ENCODE results near the gene ABCF2. TPM values are rescaled to one million over a fixed set of nuclear protein-coding genes. Genes with fewer than 3 reads are reported as not detected.
A peak's percentile ranks its signal among the peaks of the same experiment; 100 is the strongest.

Gene ABCF2
- total RNA-seq, 2 donors from 2014 or later: 43.3 to 48.9 TPM

DNA sequence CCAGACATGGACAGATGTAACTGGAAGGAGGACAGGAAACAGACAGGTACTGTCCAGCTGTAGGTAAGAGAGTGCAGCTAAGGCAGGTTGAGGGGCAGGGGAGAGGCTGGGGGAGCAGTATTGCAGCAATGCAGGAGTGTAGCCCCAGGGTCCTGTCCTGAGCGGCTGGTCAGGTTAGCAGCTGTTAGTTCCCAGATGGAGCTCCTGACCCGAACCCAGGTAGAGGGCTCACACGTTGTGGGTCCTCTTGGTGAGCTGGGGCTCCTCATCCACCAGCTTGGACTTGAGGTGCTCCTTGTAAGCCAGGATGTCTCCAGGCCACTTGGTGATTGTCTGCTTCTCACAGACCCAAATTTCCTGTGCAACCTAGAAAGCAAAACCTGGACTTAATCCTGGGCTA lies 13.2 kb downstream of the ABCF2 start:
- Histone ChIP-seq H3K9ac (ENCODE audit: extremely low read depth, low read length, poor library complexity, severe bottlenecking) (no peak overlapping the region), H3K36me3 (ENCODE audit: control insufficient read depth, insufficient read depth, low read length) (peaks cover 53% of the 10 kb centered on the region), H3K27ac (ENCODE audit: low read depth, low read length) (no peak overlapping the region), H3K9me3 (ENCODE audit: control insufficient read depth, low read length) (no peaks in the 10 kb centered on the region), H3K4me1 (ENCODE audit: control insufficient read depth, insufficient read depth, low read length) (peaks cover 8% of the 10 kb centered on the region), H3K4me3 (ENCODE audit: low read length) (no peak overlapping the region), H3K27me3 (ENCODE audit: control insufficient read depth, insufficient read depth, low read length, poor library complexity, severe bottlenecking) (no peaks in the 10 kb centered on the region)
- TF ChIP-seq, protein P1, sequence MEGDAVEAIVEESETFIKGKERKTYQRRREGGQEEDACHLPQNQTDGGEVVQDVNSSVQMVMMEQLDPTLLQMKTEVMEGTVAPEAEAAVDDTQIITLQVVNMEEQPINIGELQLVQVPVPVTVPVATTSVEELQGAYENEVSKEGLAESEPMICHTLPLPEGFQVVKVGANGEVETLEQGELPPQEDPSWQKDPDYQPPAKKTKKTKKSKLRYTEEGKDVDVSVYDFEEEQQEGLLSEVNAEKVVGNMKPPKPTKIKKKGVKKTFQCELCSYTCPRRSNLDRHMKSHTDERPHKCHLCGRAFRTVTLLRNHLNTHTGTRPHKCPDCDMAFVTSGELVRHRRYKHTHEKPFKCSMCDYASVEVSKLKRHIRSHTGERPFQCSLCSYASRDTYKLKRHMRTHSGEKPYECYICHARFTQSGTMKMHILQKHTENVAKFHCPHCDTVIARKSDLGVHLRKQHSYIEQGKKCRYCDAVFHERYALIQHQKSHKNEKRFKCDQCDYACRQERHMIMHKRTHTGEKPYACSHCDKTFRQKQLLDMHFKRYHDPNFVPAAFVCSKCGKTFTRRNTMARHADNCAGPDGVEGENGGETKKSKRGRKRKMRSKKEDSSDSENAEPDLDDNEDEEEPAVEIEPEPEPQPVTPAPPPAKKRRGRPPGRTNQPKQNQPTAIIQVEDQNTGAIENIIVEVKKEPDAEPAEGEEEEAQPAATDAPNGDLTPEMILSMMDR (conservative IDR thresholded peaks at IDR 0.05): no peak
- WGBS, 2 experiments (ENCODE audit: insufficient coverage in 1 of 2, insufficient read length in 1 of 2): 93 to 100% methylated on average over 3 of the region's 3 CpGs
- Mint-ChIP-seq H3K27ac (no peak overlapping the region), H3K27me3 (ENCODE audit: insufficient read depth) (no peaks in the 10 kb centered on the region), H3K36me3 (ENCODE audit: low read depth) (peaks cover 52% of the 10 kb centered on the region), H3K4me1 (peaks cover 15% of the 10 kb centered on the region), H3K4me3 (no peak overlapping the region), H3K9me3 (no peaks in the 10 kb centered on the region)
- DNase-seq: no peak

DNA sequence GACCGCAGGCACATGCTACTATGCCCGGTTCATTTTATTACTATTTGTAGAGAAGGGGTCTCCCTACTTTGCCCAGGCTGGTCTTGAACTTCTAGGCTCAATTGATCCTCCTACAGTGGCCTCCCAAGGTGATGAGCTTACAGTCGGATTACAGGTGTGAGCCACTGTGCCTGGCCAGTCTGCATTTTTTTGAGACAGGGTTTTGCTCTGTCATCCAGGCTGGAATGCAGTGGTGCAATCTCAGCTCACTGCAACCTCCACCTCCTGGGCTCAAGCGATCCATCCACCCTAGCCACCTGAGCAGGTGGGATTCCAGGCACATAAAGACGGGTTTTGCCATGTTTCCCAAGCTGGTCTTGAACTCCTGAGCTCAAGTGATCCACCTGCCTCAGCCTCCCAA lies 14.4 kb downstream of the ABCF2 start:
- Mint-ChIP-seq H3K36me3 (ENCODE audit: low read depth) (peaks cover 40% of the 10 kb centered on the region), H3K9me3 (no peaks in the 10 kb centered on the region), H3K4me1 (peaks cover 15% of the 10 kb centered on the region), H3K27me3 (ENCODE audit: insufficient read depth) (no peaks in the 10 kb centered on the region), H3K4me3 (no peak overlapping the region), H3K27ac (no peak overlapping the region)
- peaks cover 45% of the 10 kb centered on the region for H3K36me3 ChIP-seq (ENCODE audit: control insufficient read depth, insufficient read depth, low read length)
- no peaks in the 10 kb centered on the region for H3K27me3 ChIP-seq (ENCODE audit: control insufficient read depth, insufficient read depth, low read length, poor library complexity, severe bottlenecking)
- no peaks in the 10 kb centered on the region for H3K9me3 ChIP-seq (ENCODE audit: control insufficient read depth, low read length)
- no peak overlapping the region for H3K4me3 ChIP-seq (ENCODE audit: low read length)
- H3K27ac ChIP-seq (ENCODE audit: low read depth, low read length): no peak overlapping the region
- peaks cover 8% of the 10 kb centered on the region for H3K4me1 ChIP-seq (ENCODE audit: control insufficient read depth, insufficient read depth, low read length)
- H3K9ac ChIP-seq (ENCODE audit: extremely low read depth, low read length, poor library complexity, severe bottlenecking): no peak overlapping the region
- TF ChIP-seq, protein P1 (conservative IDR thresholded peaks at IDR 0.05): no peak
- 83 to 85% methylated on average over 5 of the region's 5 CpGs for WGBS, 2 experiments (ENCODE audit: insufficient coverage in 1 of 2, insufficient read length in 1 of 2)
- DNase-seq: no peak

DNA sequence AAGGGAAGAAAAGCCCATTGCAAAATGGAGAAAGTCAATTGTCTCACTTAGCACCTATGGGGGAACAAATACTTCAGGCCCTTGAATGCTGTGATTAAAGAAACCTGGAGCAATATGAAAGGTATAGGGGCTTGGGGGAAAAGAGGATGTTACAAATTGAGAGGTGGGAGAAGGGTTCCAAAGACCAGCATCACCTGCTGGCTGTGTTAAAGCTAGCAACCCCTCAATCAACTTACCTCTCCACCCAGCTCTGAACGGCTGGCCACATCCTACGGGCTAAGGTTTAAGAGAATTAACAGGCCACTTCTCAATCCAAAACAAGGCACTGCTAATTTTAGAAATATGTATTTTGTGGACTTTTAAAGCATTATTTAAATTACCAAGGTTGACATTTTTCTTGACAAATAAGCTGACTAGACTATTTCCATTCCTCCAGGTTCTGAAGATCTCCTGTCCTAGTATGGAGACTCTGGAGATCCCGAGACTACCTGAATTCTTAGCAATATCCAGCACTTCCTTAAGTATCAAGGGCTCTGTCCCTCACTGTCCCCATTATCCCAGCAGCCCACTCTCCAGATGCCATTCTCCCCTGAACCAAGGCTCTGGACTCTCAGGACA lies 15.7 kb downstream of the ABCF2 start:
- Histone ChIP-seq H3K27ac (ENCODE audit: low read depth, low read length) (no peak overlapping the region), H3K27me3 (ENCODE audit: control insufficient read depth, insufficient read depth, low read length, poor library complexity, severe bottlenecking) (no peaks in the 10 kb centered on the region), H3K9me3 (ENCODE audit: control insufficient read depth, low read length) (no peaks in the 10 kb centered on the region), H3K4me1 (ENCODE audit: control insufficient read depth, insufficient read depth, low read length) (peaks cover 8% of the 10 kb centered on the region), H3K4me3 (ENCODE audit: low read length) (no peak overlapping the region), H3K36me3 (ENCODE audit: control insufficient read depth, insufficient read depth, low read length) (peaks cover 34% of the 10 kb centered on the region), H3K9ac (ENCODE audit: extremely low read depth, low read length, poor library complexity, severe bottlenecking) (no peak overlapping the region)
- Mint-ChIP-seq H3K4me1 (peaks cover 15% of the 10 kb centered on the region), H3K27ac (peak overlapping the region; percentile 29), H3K4me3 (no peak overlapping the region), H3K27me3 (ENCODE audit: insufficient read depth) (peaks cover 4% of the 10 kb centered on the region), H3K9me3 (no peaks in the 10 kb centered on the region), H3K36me3 (ENCODE audit: low read depth) (peaks cover 32% of the 10 kb centered on the region)
- WGBS, 2 experiments (ENCODE audit: insufficient coverage in 1 of 2, insufficient read length in 1 of 2): 88% methylated on average over 3 of the region's 3 CpGs; no CpG with 5 or more reads in 1 of the 2 experiments
- TF ChIP-seq, protein P1 (conservative IDR thresholded peaks at IDR 0.05): peak; percentile 62
- DNase-seq: no peak

All from endodermal cell (in vitro differentiated cells).